OCI-M2 (cell line): ENCODE data around the gene PRLHR.

Experiments
- DNase-seq: peaks from one replicate; lab custom pipeline; 2025; ENCODE audit not compliant: unreplicated experiment; lab: John Stamatoyannopoulos, UW

The PRLHR gene

GRCh38 chr10:118564114-118564513 lies 31.3 kb downstream of the PRLHR start:
- DNase-seq = no peak

DNA sequence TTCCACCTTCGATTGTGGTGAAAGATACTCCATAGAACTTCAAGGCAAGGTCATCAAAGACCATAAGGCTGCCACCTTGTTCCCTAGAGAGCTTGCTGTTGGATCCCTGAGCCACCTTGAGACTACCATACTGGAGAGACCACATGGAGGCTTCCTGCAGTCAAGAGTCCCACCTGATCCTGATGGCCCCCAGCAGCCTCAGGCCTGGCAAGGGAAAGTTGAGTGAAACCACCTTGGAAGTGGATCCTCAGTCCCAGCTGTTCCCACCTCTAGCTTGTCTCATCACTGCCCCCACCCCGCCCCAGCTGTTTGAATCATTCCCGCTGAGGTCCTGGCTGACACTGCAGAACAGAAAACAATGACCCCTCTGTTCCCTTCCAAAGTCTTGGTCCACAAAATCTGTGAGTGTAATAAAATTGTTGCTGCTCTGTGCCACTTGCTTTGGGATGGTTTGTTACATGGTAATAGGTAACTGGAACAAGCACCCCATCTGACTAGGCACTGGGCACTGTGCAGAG lies 32.0 kb downstream of the PRLHR start:
- no peak for DNase-seq

GRCh38 chr10:118562851-118563250 lies 32.6 kb downstream of the PRLHR start:
- DNase-seq = no peak

DNA sequence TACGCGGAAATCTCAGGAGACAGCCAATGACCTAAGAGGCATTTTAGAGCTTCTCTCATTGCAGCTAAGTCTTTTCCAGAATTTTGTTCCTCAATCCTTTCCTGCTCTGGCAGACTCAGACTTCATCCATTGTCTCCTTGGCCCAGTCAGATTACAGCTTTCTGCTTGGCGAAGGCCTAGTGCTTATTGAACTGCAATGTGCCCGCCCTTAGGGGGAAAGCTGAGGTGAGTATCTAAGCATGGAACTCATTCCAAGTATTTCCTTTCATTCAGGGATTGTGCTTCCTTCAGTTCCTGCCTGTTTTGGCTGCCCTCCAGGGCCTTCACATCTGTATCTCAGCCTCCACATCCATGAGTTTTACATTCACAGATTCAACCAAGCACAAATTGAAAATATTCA lies 37.5 kb downstream of the PRLHR start:
- no peak for DNase-seq

DNA sequence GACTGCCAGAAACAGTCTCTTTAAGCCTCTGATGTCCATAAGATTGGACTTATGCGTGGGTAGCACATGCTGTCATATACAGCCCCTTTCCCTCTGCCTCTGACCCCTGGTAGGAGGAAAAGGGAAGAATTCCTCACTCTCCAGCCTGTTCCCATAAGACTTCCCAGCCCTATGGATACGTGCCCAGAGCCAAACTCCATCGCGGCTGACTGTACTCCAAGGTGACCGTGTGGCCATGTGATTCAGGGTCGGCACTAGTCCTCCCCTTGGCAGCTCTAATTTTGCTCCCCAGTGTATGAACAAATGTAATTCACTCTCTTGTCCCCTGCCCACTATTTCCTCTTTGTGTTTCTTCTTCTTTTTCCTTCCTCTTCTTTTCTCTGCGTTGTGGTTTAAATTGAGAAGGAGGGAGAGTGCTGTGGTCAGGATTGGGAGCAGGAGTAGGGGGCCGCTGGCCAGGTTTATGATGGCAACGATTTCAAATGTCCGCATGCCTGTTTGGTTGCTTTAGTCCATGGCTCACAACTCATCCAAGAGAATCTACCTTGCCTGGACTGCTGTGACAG lies 43.8 kb downstream of the PRLHR start:
- no peak for DNase-seq

DNA sequence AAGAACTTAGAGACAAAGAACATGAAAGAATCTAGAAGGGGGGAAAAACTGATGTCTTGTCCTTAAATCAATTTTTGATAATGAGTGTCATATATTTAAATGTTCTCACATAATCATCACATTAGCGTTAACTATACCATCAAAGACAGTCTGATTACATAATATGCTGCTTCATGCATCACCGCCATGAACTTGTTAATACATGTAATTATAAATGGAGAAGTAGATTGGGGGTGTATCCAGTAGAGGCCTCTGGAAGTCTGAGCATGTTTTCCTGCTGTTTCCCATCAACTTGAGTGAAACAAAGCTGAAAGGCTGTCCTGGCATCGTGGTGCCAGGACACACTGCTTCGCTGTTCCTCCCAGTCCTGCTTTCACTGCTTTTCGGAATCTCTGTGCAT lies 48.2 kb downstream of the PRLHR start:
- no peak for DNase-seq

DNA sequence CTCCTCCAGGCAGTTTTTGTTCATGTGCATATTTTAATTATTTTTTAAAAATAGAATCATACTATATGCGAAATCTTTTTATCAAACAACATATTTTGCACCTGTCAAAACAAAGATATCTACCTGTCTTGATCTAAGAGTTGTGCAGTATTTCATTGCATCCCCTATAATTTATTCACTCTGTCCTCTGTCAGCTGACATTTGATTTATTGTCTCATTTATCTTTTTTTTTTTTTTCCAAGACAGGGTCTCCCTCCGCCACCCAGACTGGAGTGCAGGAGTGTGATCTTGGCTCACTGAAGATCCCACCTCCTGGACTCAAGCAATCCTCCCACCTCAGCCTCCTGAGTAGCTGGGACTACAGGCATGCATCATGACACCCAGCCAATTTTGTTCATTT lies 49.0 kb downstream of the PRLHR start:
- DNase-seq = no peak

GRCh38 chr10:118545381-118545780 lies 50.1 kb downstream of the PRLHR start:
- no peak for DNase-seq

GRCh38 chr10:118544401-118544948 lies 51.0 kb downstream of the PRLHR start:
- DNase-seq = no peak

DNA sequence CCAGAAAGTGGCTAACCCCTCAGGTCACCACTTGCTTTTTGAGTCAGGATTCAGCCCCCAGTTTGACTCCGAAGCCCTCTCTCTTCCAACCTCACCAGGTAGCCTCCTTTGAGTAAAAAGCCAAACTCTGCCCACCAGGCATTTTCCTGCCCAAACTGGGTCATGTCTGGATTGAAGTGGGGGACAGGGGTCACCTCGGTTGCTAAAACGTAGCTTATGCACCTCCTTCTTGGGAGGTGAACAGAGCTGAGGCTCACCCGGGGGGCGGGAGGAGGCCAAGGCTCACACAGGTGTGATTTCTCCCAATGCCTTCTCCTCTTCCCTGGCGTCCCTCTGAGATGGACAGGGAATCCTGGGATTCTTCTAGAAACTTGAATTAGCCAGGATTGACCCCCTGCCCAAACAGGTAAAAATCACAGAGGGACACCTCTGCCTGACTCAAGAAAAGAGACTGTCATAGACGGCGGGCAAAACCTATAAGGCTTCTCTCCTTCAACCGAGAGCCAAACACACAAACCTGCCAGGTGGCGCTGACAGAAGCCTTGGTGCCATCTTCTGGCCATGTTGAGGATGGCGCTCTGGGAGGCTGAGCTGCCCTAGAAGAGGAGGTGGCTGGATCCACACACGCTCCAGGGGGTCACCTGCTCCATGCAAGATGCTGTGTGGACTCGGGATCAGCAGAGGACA lies 51.6 kb downstream of the PRLHR start:
- DNase-seq = no peak

- no peak for DNase-seq
These were observed 52.7 kb downstream of the PRLHR start for GRCh38 chr10:118542745-118543144.

DNA sequence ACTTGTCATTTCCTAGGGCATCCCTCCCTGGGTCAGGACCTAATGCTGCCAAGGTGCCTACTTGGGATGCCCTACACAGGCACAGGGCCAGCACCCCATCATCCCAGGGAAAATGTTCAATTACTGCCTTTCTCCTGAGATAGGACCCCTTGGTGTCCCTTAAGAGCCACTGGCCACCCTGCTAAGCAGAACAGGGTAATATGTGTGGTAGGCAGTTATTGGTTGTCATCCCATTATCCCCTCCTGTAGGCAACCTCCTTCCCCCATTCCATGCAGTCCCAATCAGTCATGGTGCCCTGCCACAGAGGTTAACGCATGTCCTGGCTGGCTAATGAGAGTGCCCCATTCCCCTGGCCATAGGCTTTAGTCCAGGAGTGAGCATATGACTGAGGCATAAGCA lies 53.2 kb downstream of the PRLHR start:
- no peak for DNase-seq

DNA sequence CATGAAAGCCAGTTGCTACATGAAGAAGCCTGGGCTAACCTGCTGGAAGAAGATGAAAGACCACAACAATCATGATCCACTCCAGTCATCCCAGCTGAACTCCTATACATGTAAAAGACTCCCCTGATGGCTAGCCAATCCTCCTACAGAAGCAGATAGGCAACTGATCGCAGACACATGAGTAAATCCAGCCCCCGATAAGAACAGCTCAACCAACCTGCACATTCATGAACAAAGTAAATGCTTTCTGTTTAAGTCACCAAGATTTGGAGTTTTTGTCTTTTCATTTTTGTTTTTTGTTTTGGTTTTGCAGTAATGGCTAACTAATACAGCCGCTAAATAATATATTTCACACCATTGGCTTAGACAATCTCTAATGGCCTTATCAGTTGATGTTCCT lies 53.7 kb downstream of the PRLHR start:
- no peak for DNase-seq
